VCaP (cell line): Measurements from ENCODE around the gene ARL15.
"Not testable (repeated sequence)": the region's sequence is repeated elsewhere in the genome, so short reads cannot be mapped to it uniquely, and the experiment has no call there.

Source experiments
- H3K27ac ChIP-seq: fragments of 450-650 bp; 2 replicates; pipeline ENCODE4 v1.5.1; 2017
- TF ChIP-seq, protein P1 (sequence below): fragments of 450-650 bp; conservative IDR thresholded peaks from 2 replicates; pipeline ENCODE4 v1.5.1; 2017; ENCODE audit warnings: mild to moderate bottlenecking, moderate library complexity

Gene ARL15

GRCh38 chr5:53877243-53877642, 433.1 kb downstream of the ARL15 start:
- no peak overlapping the region for H3K27ac ChIP-seq
- TF ChIP-seq, protein P1, sequence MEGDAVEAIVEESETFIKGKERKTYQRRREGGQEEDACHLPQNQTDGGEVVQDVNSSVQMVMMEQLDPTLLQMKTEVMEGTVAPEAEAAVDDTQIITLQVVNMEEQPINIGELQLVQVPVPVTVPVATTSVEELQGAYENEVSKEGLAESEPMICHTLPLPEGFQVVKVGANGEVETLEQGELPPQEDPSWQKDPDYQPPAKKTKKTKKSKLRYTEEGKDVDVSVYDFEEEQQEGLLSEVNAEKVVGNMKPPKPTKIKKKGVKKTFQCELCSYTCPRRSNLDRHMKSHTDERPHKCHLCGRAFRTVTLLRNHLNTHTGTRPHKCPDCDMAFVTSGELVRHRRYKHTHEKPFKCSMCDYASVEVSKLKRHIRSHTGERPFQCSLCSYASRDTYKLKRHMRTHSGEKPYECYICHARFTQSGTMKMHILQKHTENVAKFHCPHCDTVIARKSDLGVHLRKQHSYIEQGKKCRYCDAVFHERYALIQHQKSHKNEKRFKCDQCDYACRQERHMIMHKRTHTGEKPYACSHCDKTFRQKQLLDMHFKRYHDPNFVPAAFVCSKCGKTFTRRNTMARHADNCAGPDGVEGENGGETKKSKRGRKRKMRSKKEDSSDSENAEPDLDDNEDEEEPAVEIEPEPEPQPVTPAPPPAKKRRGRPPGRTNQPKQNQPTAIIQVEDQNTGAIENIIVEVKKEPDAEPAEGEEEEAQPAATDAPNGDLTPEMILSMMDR, result no peak

- TF ChIP-seq, protein P1, result no peak
These were observed 436.0 kb downstream of the ARL15 start for GRCh38 chr5:53874409-53874808.

GRCh38 chr5:53873235-53873634, 437.1 kb downstream of the ARL15 start:
- no peak overlapping the region for H3K27ac ChIP-seq
- TF ChIP-seq, protein P1, result no peak

More at GRCh38 chr5:53874409-53874808, 436.0 kb downstream of the ARL15 start:
- no peak overlapping the region for H3K27ac ChIP-seq

DNA sequence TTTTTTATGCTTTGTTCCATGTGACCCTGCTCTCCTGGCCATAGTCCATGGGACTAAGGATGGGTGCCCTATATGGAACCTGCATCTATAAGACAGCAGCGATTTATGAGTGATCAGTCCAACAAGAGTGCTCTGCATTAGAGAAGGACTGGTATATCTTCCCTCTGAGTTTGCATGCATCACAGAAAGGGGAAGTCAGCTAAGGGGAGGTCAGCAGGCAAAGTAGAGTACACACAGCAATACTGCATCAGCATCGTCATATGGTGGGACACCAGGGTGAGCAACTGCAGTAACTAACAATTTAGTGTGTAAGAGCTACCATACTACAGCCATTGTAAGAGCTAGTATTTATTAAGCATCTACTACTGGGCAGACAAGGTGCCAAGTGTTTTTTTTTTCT, 438.6 kb downstream of the ARL15 start:
- TF ChIP-seq, protein P1, result no peak

DNA sequence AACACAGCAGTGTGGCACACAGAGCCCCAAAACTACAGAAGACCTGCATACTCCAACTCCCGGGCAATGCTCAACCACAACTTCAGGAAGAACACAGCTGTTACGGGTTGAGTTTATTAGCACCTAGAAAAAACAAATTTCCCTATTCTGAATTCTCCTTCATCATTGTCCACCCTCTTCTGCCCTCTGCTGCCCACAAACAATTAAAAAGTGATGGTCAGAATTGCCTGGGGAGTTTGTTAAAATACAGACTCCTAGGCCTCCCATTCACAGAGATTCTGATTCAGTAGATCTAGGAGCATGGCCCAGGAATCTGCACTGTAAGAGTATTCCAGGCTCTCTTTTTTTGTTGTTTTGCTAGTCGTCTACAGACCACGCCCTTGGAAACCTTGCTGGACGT, 439.3 kb downstream of the ARL15 start:
- TF ChIP-seq, protein P1, result peak; percentile 61
- H3K27ac ChIP-seq, result no peak overlapping the region

More for the DNA sequence above, 438.6 kb downstream of the ARL15 start:
- no peak overlapping the region for H3K27ac ChIP-seq

GRCh38 chr5:53858700-53859456, 451.5 kb downstream of the ARL15 start:
- TF ChIP-seq, protein P1, result no peak
- no peak overlapping the region for H3K27ac ChIP-seq

GRCh38 chr5:53856506-53856905, 453.9 kb downstream of the ARL15 start:
- TF ChIP-seq, protein P1, result no peak
- no peak overlapping the region for H3K27ac ChIP-seq

- not testable (repeated sequence) for H3K27ac ChIP-seq
These were observed 473.4 kb downstream of the ARL15 start for GRCh38 chr5:53836851-53837430.
